HEK293 (cell line): ENCODE data around the gene MMP24.

Source experiments
- CTCF ChIA-PET: fragments of 350-600 bp; formaldehyde crosslinking; extraction: SDS; loops from one replicate; lab custom pipeline; 2021; ENCODE audit warnings: antibody characterized with exemption; lab: Yijun Ruan, JAX
- POLR2A ChIA-PET: fragments of 300-600 bp; formaldehyde crosslinking; extraction: SDS; loops from one replicate; lab custom pipeline; 2020; ENCODE audit warnings: antibody characterized with exemption, inconsistent platforms; lab: Yijun Ruan, JAX
- H3K27ac ChIP-seq: fragments of 200-500 bp; sonication (Bioruptor generic); 2 replicates; pipeline ENCODE4 v1.5.1; 2014; ENCODE audit warnings: low read depth, low read length, control low read depth, inconsistent platforms; ENCODE audit errors: extremely low read depth
- H3K36me3 ChIP-seq, 2 experiments: fragments of 200-500 bp in 1 of 2; sonication (Bioruptor generic) in 1 of 2; 1 replicate in 1 of 2; 2 replicates in 1 of 2; pipeline ENCODE4 v1.5.1; 2014 to 2017; ENCODE audit warnings: inconsistent platforms in 2 of 2, low read length in 2 of 2; ENCODE audit not compliant: control insufficient read depth in 2 of 2, insufficient read depth in 1 of 2
- H3K4me1 ChIP-seq: fragments of 200-500 bp; sonication (Bioruptor generic); 2 replicates; pipeline ENCODE4 v1.5.1; 2014; ENCODE audit warnings: mild to moderate bottlenecking, low read length, inconsistent platforms; ENCODE audit not compliant: control insufficient read depth, insufficient read depth
- H3K4me3 ChIP-seq: 2 replicates; pipeline ENCODE4 v1.5.1; 2011; ENCODE audit warnings: low read depth, mild to moderate bottlenecking, control low read depth, low read length, moderate library complexity
- H3K9me3 ChIP-seq: fragments of 200-500 bp; sonication (Bioruptor generic); 2 replicates; pipeline ENCODE4 v1.5.1; 2014; ENCODE audit warnings: low read depth, low read length, inconsistent platforms; ENCODE audit not compliant: control insufficient read depth, insufficient read depth
- BCL11A ChIP-seq: fragments of 450-650 bp; formaldehyde crosslinking; IDR thresholded peaks from 2 replicates; pipeline ENCODE4 v1.5.1; 2016; ENCODE audit warnings: low read depth, missing biosample characterization, missing genetic modification characterization
- BCL11B ChIP-seq: fragments of 450-650 bp; formaldehyde crosslinking; IDR thresholded peaks from 2 replicates; pipeline ENCODE4 v1.5.1; 2016; ENCODE audit warnings: low read depth, missing biosample characterization, missing genetic modification characterization
- KLF7 ChIP-seq: fragments of 450-650 bp; formaldehyde crosslinking; IDR thresholded peaks from 2 replicates; pipeline ENCODE4 v1.5.1; 2016; ENCODE audit warnings: missing biosample characterization, missing genetic modification characterization, borderline replicate concordance
- MYNN ChIP-seq: fragments of 450-650 bp; formaldehyde crosslinking; IDR thresholded peaks from 2 replicates; pipeline ENCODE4 v1.5.1; 2016; ENCODE audit warnings: missing biosample characterization, missing genetic modification characterization, borderline replicate concordance
- PBX3 ChIP-seq: sonication (generic); formaldehyde crosslinking; IDR thresholded peaks from 2 replicates; pipeline ENCODE4 v1.8.1; 2022; ENCODE audit warnings: mild to moderate bottlenecking, moderate library complexity, missing genetic modification reagents
- REST ChIP-seq: fragments of 450-650 bp; formaldehyde crosslinking; IDR thresholded peaks from 2 replicates; pipeline ENCODE4 v1.5.1; 2016; ENCODE audit warnings: missing biosample characterization, missing genetic modification characterization
- ZBTB21 ChIP-seq: fragments of 450-650 bp; formaldehyde crosslinking; IDR thresholded peaks from 2 replicates; pipeline ENCODE4 v1.5.1; 2017; ENCODE audit warnings: missing biosample characterization, missing genetic modification characterization
- ZNF16 ChIP-seq: fragments of 450-650 bp; formaldehyde crosslinking; IDR thresholded peaks from 2 replicates; pipeline ENCODE4 v1.5.1; 2016; ENCODE audit warnings: low read depth, missing biosample characterization, missing genetic modification characterization
- ZNF211 ChIP-seq: fragments of 450-650 bp; formaldehyde crosslinking; IDR thresholded peaks from 2 replicates; pipeline ENCODE4 v1.5.1; 2016; ENCODE audit warnings: low read depth, missing biosample characterization, missing genetic modification characterization
- ZNF341 ChIP-seq: fragments of 450-650 bp; formaldehyde crosslinking; IDR thresholded peaks from 2 replicates; pipeline ENCODE4; 2016; ENCODE audit warnings: low read depth, missing biosample characterization, missing genetic modification characterization
- ZNF37A ChIP-seq: fragments of 450-650 bp; IDR thresholded peaks from 2 replicates; pipeline ENCODE4 v1.5.1; 2018; ENCODE audit warnings: missing biosample characterization, missing genetic modification characterization
- ZNF391 ChIP-seq: fragments of 450-650 bp; formaldehyde crosslinking; IDR thresholded peaks from 2 replicates; pipeline ENCODE4 v1.5.1; 2016; ENCODE audit warnings: low read depth, missing biosample characterization, missing genetic modification characterization, borderline replicate concordance
- ZNF398 ChIP-seq: fragments of 450-650 bp; formaldehyde crosslinking; IDR thresholded peaks from 2 replicates; pipeline ENCODE4 v1.5.1; 2017; ENCODE audit warnings: missing biosample characterization, missing genetic modification characterization
- ZNF518A ChIP-seq: fragments of 450-650 bp; formaldehyde crosslinking; conservative IDR thresholded peaks from 2 replicates; pipeline ENCODE4 v1.5.1; 2016; ENCODE audit warnings: low read depth, missing biosample characterization, missing genetic modification characterization
- ZNF521 ChIP-seq: fragments of 450-650 bp; formaldehyde crosslinking; IDR thresholded peaks from 2 replicates; pipeline ENCODE4 v1.5.1; 2017; ENCODE audit warnings: missing biosample characterization, mild to moderate bottlenecking, missing genetic modification characterization
- ZNF596 ChIP-seq: fragments of 450-650 bp; IDR thresholded peaks from 2 replicates; pipeline ENCODE4 v1.5.0; 2018; ENCODE audit warnings: missing biosample characterization, mild to moderate bottlenecking, missing genetic modification characterization, moderate library complexity
- ZNF626 ChIP-seq: fragments of 450-650 bp; sonication (Bioruptor Pico); formaldehyde crosslinking; IDR thresholded peaks from 2 replicates; pipeline ENCODE4 v1.5.1; 2018; ENCODE audit warnings: missing biosample characterization, missing genetic modification characterization, inconsistent platforms
- ZNF629 ChIP-seq: fragments of 450-650 bp; formaldehyde crosslinking; IDR thresholded peaks from 2 replicates; pipeline ENCODE4 v1.5.1; 2017; ENCODE audit warnings: missing biosample characterization, missing genetic modification characterization
- ZNF76 ChIP-seq: fragments of 450-650 bp; formaldehyde crosslinking; IDR thresholded peaks from 2 replicates; pipeline ENCODE4; 2016; ENCODE audit warnings: low read depth, missing biosample characterization, missing genetic modification characterization, borderline replicate concordance

Gene MMP24

GRCh38 chr20:35191419-35192117 lies 34.9 kb upstream of the MMP24 start:
- no peak overlapping the region for H3K27ac ChIP-seq
- ChIA-PET CTCF (interaction anchor here (0.7 kb wide), 1 partner anchor 84 kb away, joined by 3 read pairs; no protein-coding TSS in a partner anchor), POLR2A (no interaction called here)
- H3K4me3 ChIP-seq = no peak overlapping the region
- no peaks in the 10 kb centered on the region for H3K4me1 ChIP-seq
- H3K9me3 ChIP-seq = no peaks in the 10 kb centered on the region
- TF ChIP-seq ZNF391 (tag by site-specific recombination) (no peak), ZNF16 (tag by site-specific recombination) (no peak), ZNF398 (no peak), ZNF76 (tag by site-specific recombination) (no peak), ZNF211 (tag by site-specific recombination) (no peak), ZNF37A (tag by site-specific recombination) (no peak), ZNF518A (tag by site-specific recombination) (no peak), BCL11A (tag by site-specific recombination) (no peak), ZNF626 (tag by site-specific recombination) (no peak), ZNF629 (tag by site-specific recombination) (no peak), REST (tag by site-specific recombination) (no peak), ZNF341 (tag by site-specific recombination) (no peak), KLF7 (tag by site-specific recombination) (no peak), PBX3 (CRISPR knock-in tag) (no peak), ZBTB21 (tag by site-specific recombination) (no peak), ZNF596 (tag by site-specific recombination) (no peak), BCL11B (no peak), ZNF521 (no peak), MYNN (no peak)
- no peaks in the 10 kb centered on the region for H3K36me3 ChIP-seq
